Measurements from ENCODE around the gene HS6ST3. TPM values are rescaled to one million over a fixed set of nuclear protein-coding genes. Genes with fewer than 3 reads are reported as not detected.

The HS6ST3 gene
- total RNA-seq, 1 experiment from 2014 or later = not detected

DNA sequence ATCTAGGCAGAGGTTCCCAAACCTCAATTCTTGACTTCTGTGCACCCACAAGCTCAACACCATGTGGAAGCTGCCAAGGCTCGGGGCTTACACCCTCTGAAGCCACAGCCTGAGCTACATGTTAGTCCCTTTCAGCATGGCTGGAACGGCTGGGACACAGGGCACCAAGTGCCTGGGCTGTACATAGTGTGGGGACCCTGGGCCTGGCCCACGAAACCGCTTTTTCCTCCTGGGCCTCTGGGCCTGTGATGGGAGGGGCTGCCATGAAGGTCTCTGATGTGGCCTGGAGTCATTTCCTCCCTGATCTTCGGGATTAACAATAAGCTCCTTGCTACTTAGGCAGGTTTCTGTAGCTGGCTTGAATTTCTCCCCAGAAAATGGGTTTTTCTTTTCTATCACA, 108.1 kb downstream of the HS6ST3 start:
- DNase-seq (ENCODE audit: low spot score) = no peak

DNA sequence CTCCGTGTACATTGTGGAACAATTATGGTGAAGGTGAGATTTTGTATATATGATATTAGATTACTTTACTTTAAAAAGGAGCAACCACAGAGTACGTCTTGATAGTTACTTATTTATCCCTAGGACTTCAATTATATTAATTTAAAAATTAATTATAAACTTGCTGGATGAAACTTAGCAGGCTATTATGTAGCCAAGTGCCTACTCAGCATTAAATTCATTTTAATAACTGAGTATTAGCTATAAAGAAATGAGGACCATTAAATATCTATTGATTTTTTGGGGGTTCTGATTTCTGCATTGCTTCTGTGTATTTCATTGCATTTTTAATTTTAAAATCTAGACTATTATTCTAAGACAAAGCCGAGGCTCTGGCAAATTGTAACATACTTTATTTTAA, 109.4 kb downstream of the HS6ST3 start:
- no peak for DNase-seq (ENCODE audit: low spot score)

DNA sequence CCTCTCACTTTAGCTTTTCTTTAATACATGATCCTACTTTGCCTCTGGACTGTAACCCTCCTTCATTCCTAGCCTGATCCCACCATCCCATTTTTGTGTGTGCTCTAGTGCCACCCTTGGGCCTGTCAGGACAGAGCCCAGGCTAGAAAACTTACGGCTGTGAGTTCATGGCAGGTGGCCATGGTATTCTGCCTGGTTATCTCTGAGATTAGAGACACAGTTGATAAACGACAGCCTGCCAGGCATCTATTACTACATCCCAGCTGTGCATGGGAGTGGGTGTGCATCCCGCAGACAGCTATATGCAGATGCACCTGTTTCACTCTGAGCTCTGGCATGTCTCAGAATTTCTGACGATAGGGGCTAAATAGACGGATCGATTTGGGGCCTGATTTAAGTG, 110.9 kb downstream of the HS6ST3 start:
- DNase-seq (ENCODE audit: low spot score) = no peak

DNA sequence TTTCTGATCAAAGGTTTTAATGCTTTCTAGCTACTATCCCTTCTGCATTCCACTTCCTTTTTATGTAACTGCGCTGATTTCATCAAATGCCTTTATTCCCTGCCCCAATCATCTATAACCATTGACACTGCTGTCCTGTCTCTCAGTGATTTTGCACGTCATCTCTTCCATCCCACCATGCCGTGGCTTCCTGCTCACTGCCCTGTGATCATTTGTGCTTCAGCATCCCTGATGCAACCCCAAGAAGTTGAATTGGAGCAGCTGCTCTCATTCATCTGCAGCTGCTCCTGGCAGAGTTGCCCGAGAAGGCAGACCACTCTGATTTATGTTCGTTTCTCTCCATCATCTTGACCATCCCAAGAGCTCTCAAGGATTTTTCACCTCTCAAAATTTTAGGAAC, 112.4 kb downstream of the HS6ST3 start:
- no peak for DNase-seq (ENCODE audit: low spot score)

DNA sequence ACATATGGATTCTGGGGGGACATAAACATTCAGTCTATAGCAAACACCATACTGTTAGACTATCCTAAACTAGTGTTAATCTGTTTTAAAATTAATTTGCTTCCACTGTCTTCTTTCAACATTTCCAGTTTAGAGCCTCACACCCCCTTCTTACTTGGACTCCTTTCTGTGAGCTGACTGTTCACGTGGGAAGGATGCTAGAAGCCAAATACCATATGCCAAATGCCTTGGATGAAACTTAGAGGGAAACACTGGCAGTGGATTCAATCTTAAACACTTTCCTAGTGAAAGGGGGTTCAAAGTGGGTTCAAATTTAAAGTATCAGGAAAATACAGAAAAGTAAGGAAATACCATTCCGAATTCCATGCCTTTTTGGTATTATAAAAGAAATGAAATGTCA, 113.6 kb downstream of the HS6ST3 start:
- no peak for DNase-seq (ENCODE audit: low spot score)

DNA sequence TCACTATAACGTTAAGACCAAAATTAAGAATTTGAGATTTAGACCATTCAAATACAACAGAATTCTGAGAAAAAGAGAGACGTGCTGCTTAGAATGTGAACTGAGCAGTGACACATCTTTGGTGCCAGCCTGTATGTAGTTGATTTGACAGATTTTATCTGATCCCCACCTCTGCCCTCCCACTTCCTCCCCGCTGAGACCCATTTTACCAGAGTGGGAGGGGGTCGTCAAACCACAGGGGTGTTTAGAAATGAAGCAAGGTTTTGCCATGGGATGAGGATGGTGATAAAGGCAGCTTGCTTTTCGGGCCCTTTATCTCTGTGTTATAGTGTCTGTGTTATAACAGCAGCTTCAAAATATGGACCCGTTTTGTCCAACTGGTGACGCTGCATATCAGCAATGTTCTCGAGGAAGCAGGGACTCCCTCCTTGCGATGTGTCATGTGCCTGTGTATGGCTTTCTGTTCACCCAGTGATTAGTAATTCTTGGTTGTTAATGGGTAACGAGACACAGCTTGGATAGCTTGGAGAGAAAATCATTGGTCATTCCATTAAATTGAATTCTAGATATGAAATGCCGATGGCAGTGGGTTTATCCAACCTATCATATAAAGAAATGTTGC, 125.0 kb downstream of the HS6ST3 start:
- no peak for DNase-seq (ENCODE audit: low spot score)

DNA sequence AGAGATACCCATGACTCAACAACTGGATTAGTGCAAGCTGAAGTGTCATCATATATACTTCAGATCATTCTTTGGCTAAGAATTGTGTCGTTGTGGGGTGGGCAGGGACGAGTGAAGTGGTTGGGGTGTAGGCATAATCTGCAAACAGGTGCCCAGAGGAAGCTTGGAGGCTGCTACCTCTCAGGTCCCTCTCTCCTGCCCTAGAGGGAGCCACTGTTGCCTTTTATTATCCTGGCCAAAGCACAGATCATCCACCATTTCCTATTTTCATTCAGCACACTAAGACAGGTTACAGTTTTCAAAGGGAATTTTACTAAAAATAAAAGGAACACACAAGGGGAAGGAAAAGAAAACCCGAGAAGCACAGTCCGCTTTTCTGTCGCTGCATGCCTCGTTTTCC, 126.6 kb downstream of the HS6ST3 start:
- DNase-seq (ENCODE audit: low spot score) = no peak

DNA sequence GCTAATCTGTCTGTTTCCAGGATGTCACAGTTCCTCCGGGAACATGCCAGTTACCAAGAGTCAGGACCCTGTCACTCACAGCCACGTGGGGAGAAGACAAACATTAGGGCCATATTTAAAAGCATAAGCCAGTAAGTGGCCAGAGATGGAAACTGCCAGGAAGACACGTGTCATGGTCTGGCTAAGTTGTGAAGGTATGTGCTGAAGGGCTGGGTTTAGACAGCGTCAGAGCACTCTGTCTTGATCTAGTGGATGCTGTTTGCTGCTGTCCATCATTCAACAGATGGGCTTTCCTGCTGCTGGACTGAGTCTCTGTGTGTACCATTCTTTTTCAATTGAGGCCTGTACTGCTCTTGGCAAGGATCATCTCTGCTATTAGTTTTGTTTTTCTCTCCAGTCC, 128.6 kb downstream of the HS6ST3 start:
- DNase-seq (ENCODE audit: low spot score) = no peak

DNA sequence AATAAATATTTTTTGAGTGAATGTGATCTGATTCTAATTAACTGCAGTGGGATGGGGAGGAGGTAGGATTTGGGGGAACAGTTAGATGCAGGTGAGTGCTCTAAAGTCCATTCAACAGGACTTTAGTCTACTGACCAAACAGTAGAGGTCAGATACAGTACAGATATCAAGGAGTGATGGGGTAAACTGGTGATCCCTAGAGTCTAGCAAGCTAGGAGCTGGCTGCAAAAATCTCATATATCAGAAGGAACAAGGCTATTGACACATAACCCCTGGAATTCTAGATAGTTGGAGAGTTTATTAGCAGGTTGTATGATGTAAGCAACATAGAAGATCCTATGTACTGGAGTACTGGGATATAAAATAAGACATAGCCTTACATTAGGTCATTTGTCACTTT, 131.6 kb downstream of the HS6ST3 start:
- no peak for DNase-seq (ENCODE audit: low spot score)

DNA sequence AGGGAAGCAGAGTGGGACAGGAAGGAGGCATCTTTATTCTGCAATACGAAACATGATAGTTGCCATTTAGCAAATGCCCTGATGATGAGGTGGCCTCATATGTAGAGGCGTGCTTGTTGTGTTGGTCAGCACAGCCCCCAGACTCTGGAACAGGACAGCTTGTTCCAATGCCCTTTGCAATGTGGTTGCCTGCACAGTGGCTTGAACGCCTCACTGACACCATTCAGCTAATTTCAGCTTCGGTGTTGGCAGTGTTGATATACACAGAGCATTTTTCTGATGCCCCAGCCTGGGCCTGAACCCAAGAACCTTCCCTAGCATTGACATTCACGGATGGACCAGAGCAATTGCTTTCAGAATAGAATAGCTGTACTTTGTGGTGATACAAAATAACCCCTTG, 133.3 kb downstream of the HS6ST3 start:
- no peak for DNase-seq (ENCODE audit: low spot score)

DNA sequence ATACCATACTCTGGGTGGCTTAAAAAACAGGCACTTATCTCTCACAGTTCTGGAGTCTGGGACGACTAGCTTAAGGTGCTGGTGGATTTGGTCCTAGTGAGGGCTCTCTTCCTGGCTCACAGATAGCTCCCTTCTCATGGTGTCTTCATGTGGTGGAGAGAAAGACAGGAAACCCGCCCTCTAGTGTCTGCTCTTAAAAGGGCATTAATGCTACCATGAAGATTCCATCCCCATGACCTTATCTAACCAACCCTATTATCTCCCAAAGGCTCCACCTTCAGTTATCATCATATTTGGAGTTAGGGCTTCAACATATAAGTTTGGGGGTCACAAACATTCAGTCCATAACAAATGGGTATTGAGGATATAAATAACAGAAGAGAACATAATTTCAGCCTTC, 139.4 kb downstream of the HS6ST3 start:
- DNase-seq (ENCODE audit: low spot score) = peak; percentile 65

DNA sequence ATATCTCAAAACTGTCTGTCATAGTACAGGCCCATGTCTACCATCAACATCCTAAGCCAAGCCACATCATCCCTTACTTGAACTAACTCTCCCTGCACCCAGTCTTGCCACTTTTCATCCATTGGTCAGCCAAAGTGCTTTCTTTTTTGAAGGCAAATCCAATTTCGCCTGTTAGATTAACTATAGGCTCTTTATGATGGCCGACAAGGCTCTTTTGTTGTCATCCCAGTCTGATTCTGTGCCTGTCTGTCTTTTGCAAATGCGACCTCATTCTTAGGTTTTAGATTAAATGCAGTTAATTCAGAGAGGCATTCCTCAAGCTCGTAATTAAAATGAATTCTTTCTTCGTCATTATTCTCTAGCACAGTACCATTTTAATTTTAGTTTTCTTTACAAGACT, 148.3 kb downstream of the HS6ST3 start:
- no peak for DNase-seq (ENCODE audit: low spot score)

DNA sequence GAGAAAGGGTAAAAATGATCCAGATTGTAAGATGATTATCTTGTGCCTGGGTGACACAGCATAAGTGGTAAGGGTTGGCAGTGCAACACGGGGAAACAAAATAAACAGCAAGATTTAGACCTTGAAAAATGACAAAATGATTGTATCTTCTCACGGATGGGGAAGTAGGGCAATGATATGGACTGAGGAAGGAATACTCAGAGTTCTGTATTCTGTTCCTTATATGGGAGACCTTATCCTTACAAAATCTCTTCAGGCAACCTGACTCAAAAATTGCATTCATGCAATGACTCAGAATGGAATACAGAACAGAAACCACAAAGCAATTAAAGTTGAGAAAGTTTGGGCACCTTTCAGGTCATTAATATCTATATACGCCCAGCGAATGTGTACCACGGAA, 149.0 kb downstream of the HS6ST3 start:
- DNase-seq (ENCODE audit: low spot score) = no peak

DNA sequence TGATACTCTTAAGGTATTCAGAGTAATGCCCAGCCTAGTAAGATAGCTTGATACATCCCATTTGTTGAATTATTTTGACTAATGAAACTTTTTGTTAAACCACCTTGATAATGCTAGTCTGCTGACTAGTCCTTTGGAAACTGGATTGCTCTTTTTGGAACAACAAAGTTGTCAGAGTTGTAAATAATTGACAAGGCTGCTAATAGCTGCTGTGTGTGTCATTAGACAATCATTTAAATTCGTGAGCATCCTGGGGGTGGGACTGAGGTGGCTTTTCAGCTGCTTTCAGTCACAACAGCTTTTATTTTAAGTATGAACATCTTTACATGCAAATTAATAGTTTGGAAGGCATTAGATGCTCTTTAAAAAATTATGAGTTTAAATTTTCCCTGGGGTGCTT, 153.5 kb downstream of the HS6ST3 start:
- DNase-seq (ENCODE audit: low spot score) = no peak

DNA sequence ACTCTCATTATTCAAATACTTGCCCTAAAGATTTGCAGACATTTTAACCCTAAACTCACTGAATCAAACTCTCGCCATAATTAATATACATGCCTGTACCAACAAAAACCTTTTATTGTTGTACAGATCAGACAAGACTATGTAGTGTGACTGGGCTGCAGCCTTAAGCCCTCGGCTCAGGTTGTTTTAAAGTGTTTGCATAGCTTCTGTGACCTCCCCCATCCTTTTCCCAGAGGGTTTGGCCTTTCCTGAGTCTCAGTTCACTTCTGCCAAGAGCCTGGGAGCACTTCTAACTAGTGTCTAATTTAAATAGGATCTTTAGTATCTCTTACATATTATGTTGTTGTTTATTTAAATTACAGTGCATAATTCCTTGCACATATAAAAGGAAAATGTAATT, 158.2 kb downstream of the HS6ST3 start:
- DNase-seq (ENCODE audit: low spot score) = no peak

DNA sequence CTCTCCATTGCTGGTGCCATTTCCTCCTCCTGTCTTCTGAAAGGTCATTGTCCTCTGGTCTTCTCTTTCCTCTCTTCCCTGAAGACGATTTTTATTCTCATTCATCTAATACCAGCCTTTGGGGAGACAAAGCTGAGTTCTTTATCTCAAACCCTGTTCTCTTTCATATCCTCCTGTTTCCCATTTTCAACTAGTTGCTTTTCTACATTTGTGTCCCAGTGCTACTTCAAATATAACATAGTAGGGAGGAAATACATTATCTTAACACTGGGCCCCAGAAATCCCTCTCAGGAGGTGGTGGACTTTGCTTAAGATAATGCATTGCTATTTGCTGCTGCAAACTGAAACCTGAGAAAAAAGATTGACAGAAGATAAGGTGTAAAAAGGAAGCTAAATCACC, 159.1 kb downstream of the HS6ST3 start:
- DNase-seq (ENCODE audit: low spot score) = no peak

DNA sequence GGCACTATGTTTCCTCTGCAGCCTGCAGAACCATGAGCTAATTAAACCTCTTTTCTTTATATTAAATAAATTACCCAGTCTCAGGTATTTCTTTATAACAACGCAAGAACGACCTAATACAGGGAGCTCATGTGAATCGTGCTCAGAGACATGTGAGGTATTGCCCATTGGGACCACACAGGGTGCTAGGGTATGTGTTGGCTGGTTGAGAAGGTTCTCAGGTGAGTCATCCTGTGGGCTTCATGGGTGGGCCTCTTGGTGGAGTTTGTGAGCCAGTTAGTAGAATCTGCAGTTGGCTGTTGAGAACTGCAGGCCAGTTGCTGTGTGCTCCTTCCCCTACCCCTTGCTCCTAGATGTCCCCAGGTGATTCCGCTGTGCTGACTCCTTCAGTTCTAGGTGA, 163.0 kb downstream of the HS6ST3 start:
- no peak for DNase-seq (ENCODE audit: low spot score)

DNA sequence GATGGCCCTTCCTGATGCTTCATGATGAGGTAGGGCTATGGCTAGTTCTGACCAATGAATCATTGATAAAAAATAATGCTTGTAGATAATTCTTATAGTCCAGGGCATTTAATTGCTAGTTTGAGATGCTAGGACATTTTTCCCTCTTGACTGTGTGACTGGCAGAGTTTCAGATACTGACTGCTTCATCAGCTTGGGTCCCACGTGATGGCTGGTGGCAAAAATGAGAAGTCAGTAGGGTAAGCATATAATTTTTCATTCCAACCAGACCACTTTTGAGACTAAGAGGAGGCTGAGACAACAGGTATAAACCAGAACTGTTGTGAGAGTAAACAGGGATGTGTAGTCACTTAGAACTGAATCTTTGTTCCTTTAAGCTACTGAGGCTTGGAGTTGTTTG, 183.3 kb downstream of the HS6ST3 start:
- no peak for DNase-seq (ENCODE audit: low spot score)

DNA sequence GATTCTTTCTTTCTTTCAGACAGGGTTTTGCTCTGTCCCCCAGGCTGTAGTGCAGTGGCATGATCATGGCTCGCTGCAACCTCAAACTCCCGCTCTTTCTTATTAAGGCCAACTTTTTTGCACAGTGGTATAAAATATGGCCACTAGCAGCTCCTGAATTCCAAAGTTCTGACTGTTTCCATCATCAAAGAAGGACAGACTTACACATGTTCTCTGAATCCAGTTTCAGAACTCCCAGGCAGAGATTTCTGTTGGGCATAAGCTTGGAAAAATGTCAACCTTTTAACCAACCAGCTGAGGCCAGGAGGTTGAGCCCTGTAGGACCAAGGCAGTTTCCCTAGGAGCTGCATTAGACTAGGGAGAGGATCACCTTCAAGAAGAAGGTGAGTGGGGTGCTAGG, 184.1 kb downstream of the HS6ST3 start:
- DNase-seq (ENCODE audit: low spot score) = no peak

DNA sequence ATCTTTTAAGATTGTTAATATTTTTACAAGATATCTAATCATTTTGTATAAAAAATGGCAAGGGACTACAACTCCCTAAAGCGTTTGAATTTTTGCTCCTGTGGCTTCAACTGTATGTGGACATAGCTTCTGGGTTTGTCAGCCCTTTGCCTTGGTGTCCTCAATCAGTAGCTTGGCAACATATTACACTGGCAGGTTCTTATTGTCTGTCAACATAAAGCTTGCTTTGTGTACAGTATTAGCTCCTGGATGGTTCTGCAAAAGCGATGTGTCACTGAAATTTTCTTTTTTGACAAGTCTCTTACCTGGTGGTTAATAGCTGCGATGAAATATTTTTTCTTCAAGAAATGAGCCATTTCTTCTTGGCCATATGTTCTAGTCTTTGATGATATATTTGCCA, 190.0 kb downstream of the HS6ST3 start:
- no peak for DNase-seq (ENCODE audit: low spot score)

DNA sequence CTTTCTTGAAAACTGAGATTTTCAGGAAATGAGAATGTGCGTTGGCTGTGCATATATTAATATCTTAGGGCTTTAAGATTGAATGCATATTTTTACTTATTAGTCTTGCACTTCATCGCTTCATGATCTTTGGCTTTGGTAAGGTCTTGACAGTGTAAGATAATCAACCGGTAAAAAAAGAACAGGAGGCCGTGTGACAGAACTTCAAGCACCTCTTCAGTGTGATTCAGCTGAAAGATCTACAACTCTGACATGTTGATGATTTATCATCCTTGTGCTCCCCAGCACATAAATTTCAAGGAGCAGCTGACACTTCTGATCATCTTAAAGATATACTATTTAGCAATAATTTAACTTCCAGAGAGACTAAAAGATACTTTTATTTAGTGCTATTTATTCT, 195.1 kb downstream of the HS6ST3 start:
- DNase-seq (ENCODE audit: low spot score) = no peak

DNA sequence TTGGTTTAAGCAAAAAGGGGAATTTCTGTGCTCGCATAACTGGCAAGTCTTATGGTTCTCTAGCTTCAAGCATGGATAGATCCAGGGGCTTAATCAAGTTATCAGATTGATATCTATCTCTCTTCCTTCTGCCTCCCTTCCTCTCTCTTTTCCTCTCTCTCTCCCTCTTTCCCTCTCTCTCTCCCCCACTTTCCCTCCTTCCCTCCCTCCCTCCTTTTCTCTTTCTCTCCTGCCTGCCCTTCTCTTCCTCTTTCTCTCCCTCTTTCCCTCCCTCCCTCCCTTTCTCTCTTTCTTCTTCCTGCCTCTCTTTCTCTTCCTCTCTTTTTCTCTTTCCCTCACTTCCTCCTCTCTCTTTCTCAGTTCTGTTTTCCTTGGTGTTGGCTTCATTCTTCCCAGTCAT, 195.8 kb downstream of the HS6ST3 start:
- DNase-seq (ENCODE audit: low spot score) = no peak

DNA sequence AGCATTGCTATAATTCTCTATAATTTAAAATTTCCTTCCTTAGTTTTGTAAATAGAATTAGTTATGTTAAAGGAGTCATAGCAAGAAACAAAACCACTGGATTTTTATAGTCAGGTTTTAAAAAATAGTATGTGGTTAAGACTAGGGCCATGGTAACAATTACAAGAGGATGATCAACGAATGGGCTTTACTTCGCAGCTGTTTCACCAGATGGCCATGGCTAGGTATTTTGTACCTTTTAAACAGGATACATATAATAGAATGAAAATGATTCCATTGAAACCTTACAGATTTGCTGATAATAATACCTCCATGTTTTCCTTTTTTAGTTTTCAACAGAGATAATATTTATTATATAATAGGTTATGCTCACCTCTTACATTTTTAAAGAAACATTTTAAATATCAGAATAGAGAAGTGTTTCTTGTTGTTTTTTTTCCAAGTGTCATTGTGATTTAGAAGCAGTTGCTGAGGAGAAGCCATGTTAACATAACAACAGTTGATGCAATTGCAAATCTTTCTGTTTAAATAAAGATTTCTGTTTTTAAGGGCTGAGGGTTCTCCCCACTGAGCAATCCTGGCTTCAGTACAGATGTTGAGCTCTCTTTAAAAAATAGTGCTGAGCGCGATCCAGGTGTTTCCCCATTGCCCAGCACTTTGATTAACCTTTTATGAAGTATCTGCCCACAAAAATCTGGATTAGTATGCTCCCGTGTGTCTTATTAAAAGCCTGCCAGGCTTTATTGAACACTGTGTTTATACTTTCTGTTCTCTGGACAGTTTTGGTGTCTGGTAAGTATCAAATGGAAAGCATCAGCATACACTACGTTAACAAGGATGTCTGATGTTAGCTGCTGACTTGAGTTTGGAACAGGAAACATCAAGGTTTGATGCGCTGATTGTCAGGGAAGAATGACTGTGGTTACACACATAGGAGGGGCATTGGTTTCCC, 205.3 kb downstream of the HS6ST3 start:
- no peak for DNase-seq (ENCODE audit: low spot score)
